ENCODE results near the gene WTAP.
A peak's percentile ranks its signal among the peaks of the same experiment; 100 is the strongest.
"Not testable (repeated sequence)": the region's sequence is repeated elsewhere in the genome, so short reads cannot be mapped to it uniquely, and the experiment has no call there.

The WTAP gene

GRCh38 chr6:159761873-159762680 is 34.8 kb downstream of the WTAP start, which contains the start of gene ACAT2:
ACAT2 (plus strand) TSS chr6:159762045; CDS start chr6:159762088, 43 bp downstream.
- peak; percentile 84 to 86 for DNase-seq (ENCODE audit: low read depth in 2 of 2)

DNA sequence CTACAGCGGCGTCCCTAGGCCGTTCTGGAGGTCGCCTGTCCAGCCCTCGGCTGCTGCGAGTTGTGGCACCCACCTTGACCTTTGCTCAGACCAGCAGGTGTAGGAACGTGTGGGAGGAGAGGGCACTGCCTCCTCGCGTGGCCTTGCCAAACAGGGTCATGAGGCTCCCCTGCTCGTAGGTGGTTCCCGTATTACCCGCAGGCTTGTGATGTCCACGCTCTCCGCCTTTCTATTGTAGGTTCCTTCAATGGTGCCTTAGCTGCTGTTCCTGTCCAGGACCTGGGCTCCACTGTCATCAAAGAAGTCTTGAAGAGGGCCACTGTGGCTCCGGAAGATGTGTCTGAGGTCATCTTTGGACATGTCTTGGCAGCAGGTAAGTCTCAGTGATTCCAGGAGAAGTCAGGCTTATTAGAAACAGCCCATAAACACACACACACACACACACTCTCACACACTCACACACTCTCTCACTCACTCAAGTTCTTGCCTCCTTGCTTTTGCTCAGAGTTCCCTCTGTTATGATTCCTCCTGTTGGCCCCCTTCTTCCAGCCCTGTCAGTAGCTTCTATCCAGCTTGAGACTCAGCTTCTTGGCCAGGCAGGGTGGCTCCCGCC is 35.5 kb downstream of the WTAP start:
- no peak for DNase-seq (ENCODE audit: low read depth in 2 of 2)

GRCh38 chr6:159766906-159767305 is 39.6 kb downstream of the WTAP start:
- no peak for DNase-seq (ENCODE audit: low read depth in 2 of 2)

GRCh38 chr6:159769470-159769869 is 42.2 kb downstream of the WTAP start:
- no peak for DNase-seq (ENCODE audit: low read depth in 2 of 2)

DNA sequence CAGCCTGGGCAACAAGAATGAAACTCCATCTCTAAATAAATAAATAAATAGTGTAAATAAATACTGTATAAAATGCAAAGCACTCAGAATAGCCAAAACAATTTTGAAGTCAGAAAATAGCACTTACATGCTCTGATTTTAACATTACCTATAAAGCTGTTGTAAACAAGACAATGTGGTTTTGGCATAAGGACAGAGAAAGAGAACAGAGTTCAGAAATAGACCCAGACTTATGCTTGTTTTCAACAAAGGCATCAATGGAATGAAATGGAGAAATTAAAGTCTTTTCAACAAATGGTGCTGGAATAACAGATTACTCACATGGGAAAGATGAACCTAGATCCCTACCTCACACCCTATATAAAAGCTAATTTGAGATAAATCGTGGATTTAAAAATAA is 44.9 kb downstream of the WTAP start:
- no peak for DNase-seq (ENCODE audit: low read depth in 2 of 2)

DNA sequence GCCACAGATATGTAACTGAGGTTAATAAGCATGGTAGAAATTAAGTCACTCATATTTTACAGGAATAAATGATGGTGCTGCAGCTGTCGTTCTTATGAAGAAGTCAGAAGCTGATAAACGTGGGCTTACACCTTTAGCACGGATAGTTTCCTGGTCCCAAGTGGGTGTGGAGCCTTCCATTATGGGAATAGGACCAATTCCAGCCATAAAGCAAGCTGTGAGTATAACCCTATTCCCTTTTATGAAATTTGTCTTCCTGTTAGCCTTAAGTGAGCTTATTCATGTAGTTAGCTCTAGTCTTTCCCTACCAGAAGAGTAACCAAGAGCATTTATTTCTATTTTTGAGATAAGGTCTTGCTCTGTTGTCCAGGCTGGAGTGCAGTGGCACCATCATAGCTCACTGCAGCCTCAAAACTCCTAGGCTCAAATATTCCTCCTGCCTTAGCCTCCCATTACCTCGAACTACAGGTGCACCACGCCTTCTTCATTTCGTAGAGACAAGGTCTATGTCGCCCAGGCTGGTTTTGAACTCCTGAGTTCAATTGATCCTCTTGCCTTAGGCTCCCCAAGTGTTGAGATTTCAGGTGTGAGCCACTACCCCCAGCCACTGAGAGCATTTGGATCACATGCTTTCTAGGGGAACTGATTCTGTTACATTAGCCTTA is 50.1 kb downstream of the WTAP start:
- DNase-seq (ENCODE audit: low read depth in 2 of 2): no peak

GRCh38 chr6:159778131-159778530 is 50.8 kb downstream of the WTAP start:
- DNase-seq (ENCODE audit: low read depth in 2 of 2): no peak

DNA sequence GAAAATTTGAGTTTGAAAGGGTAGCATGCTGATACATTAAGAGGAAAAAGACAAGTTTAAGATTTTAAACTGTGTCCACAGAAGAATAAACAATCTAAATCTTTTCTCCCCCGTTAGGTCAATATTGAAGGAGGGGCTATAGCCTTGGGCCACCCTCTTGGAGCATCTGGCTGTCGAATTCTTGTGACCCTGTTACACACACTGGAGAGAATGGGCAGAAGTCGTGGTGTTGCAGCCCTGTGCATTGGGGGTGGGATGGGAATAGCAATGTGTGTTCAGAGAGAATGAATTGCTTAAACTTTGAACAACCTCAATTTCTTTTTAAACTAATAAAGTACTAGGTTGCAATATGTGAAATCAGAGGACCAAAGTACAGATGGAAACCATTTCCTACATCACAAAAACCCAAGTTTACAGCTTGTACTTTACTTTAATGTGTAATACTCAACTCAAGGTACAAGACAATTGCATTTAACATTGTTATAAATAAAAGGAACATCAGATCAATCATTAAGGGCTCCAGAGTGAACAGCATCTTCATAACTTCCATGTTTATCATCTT is 51.3 kb downstream of the WTAP start:
- no peak for DNase-seq (ENCODE audit: low read depth in 2 of 2)

- DNase-seq (ENCODE audit: low read depth in 2 of 2): no peak
Observed at GRCh38 chr6:159788276-159788675, 61.0 kb downstream of the WTAP start.

DNA sequence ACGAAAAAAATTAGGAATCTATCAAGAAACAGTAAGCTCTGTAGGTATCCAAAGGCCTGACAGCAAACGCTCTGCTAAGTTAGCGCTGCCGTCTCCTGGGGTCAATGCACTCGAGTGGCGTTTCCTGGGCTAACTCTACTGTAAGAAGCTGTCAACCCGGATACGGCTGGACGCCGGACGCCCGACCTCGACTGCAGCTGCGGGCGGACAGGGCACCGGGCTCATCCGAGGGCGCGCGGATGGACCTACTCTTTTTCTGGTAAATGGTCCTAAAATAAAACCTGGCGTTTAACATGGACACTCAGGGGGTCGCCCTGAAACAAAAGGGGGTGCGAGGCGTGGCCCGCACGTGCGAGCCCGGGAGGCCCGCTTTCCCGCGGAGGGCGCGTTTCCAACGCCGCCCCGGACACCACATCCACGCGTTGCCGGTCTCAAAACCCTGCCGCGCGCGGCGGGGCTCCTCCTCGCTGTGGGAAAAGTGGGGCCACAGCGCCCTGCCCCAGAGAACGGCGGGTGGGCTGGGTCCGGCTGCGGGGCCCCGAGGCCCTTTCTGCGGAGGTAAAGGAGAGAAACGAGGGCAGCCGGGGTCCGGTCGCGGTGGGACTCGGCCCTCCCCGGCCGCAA is 61.6 kb downstream of the WTAP start:
- DNase-seq (ENCODE audit: low read depth in 2 of 2): no peak

DNA sequence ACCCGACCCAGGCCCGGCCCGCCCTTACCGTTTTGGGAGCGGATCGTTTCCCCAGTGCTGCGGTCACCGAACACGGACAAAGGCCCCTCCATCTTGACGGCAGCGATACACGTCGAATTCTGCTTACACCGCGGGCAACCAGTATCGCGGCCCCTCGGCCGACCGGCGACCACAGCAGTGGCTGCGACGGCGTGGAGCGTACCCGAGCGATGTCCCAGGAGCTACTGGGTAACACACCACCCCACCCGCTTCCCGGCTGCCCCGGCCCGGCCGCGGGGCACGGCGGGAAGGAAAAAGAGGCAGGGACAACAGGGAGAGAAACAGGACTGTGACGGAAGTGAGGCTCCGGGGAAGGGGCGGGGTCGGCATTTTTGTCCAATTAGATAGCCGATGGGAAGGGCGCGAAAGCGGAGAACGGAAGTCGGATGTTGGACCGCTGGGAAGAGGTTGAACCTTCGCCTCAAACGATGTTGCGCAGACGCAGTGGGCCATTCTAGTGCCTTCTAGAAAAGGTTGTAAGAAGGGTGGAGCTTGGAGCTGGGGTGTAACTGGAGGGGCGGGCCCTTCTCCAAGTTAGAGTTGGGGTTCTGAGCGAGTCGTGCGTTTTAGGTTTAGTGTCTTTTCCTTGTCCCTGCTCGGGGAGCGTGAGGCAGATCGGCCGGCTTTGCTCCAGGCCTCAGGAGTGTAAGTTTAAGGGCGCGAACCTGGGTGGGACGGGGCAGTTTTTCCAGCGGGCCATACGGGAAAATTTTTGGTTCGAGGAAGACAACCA is 62.3 kb downstream of the WTAP start, which contains the start of gene TCP1:
TSS of gene TCP1 (minus strand) at position 226 of the 772 bp plus-strand sequence. CDS start at position 92, 134 bp downstream.
- peak; percentile 98 for DNase-seq (ENCODE audit: low read depth in 2 of 2)

DNA sequence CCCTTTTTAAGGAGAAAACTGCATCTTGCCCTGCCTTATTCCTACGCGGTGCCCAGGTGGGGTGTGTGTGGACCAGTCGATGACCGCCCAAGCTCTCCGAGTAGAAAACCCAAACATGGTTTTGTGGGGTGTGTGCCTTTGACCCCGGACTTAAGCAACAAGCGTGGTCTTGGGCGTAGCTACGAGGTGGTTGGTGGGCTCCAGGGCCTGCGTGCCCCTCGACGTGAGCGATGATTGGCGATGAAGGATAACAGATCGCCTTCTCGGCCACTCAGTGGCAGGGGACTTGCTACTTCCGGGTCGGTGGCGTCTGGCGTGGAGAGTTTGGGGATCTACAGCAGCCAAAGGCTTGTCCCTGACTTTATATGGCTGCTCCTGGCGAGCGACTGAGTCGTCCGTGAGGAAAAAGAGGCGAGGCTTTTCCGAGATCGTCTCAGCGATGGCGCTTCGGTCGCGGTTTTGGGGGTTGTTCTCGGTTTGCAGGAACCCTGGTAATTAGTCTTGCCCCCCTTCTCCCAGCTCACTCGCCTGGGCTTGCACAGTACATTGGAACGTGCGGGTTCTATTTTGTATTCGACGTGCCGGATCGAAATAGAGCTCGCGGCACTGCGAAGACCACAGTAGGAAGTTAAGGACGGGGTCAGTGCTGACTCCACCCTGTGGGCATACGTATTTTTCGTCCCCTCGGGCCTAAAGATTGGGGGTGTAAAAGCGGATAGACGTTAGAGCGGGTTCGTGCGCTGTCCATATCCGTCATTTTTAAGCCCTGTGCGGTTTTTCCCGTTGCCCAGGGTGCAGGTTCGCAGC is 63.0 kb downstream of the WTAP start, which contains the start of gene MRPL18:
TSS of gene MRPL18 (plus strand) at position 319 of the 807 bp plus-strand sequence. CDS start at position 440, 121 bp downstream.
- DNase-seq (ENCODE audit: low read depth in 2 of 2): peak; percentile 93

DNA sequence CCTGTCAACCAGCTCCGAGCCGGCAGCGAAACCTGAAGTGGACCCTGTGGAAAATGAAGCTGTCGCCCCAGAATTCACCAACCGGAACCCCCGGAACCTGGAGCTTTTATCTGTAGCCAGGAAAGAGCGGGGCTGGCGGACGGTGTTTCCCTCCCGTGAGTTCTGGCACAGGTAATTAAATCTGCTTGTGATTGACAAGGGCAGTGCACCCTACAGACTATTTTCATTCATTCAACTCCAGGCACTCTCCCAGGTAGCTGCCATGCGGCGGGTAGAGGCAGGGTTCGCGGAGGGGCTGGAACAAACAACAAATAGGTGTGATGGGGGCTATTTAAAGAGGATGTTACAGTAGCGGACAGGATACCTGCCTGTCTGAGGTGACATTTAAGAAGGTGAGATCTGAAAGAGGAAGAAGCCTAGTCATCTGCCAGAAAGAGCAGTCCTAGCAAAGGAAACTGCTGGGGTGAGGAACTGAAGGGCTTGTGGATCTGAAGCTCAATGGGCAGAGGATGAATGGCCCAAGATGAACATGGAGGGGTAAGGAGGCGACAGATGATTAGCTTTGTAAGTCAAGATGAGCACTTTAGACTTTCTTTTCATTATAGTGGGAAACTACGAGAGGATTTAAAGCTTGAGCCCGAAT is 63.8 kb downstream of the WTAP start:
- no peak for DNase-seq (ENCODE audit: low read depth in 2 of 2)

DNA sequence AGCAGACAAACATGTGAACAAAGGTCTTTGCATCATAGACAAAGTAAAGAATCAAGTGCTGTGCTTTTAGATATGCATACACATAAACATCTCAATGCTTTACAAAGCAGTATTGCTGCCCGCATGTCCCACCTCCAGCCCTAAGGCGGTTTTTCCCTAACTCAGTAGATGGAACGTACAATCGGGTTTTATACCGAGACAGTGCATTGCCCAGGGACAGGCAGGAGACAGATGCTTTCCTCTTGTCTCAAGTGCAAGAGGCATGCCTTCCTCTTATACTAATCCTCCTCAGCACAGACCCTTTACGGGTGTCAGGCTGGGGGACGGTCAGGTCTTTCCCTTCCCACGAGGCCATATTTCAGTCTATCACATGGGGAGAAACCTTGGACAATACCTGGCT is 67.7 kb downstream of the WTAP start:
- DNase-seq (ENCODE audit: low read depth in 2 of 2): not testable (repeated sequence)

- DNase-seq (ENCODE audit: low read depth in 2 of 2): no peak
Observed at GRCh38 chr6:159797554-159797953, 70.2 kb downstream of the WTAP start.

DNA sequence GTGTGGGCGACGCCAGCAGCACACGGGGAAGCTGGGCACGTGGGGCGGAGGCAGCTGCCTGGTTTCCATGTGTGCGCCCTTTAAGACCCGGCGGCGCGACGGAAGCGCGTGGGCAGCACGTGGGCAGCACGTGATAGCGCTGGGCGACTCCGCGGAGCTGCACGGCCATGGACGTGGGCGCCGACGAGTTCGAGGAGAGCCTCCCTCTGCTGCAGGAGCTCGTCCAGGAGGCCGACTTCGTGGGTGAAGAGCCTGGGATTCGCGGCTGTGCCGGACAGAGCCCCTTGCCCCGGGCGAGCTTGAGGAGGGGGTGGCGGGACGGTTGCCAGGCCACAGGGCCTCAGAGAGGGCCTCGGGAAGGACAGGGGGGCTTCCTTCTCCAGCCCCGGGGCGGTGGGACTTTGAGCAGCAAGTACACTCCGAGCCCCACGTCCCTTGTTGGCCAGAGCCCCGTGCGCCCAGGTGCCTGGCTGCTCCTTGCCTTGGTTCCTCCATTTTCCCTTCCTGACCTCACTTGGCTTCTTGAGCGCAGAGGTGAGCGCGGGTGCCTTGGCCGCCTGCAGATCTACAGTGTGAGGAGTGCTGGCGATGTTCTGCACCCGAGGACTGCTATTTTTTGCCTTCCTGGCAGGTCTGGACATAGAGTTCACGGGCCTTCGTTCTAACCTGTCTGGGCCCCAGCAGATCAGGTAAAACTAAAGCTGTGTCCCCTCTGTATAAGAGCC is 73.0 kb downstream of the WTAP start, which contains the start of gene PNLDC1:
TSS of gene PNLDC1 (plus strand) at position 136 of the 725 bp plus-strand sequence. CDS start at position 168, 32 bp downstream.
- no peak for DNase-seq (ENCODE audit: low read depth in 2 of 2)

- no peak for DNase-seq (ENCODE audit: low read depth in 2 of 2)
Observed at GRCh38 chr6:159801935-159802334, 74.6 kb downstream of the WTAP start.

GRCh38 chr6:159804504-159804903 is 77.2 kb downstream of the WTAP start:
- no peak for DNase-seq (ENCODE audit: low read depth in 2 of 2)

All from fibroblast of skin of left biceps (primary cell).